ENCODE data around the gene PNPLA7.

PNPLA7 gene

DNA sequence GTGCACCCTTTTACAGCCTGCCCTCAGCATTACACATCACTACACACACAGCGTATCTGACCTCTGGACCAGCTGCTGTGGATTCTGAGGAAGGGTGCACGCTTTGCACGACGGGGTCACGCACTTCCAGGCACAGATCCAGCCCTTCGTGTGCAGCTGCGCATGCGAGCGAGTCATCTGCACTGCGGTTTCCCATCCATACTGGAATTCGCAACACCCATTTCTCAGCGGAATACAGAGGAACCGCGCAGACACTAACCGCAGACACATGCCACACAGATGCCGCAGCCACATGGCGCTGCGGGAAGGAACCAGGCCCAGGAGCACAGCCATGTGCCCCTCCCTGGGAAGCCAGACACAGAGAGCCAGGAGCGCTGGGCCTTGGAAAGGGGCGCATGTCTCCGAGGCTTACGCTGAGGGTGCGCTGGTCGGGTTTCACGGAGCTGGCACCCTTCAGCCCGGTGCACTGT lies 43.5 kb downstream of the PNPLA7 start:
- TF ChIP-seq, protein P1, sequence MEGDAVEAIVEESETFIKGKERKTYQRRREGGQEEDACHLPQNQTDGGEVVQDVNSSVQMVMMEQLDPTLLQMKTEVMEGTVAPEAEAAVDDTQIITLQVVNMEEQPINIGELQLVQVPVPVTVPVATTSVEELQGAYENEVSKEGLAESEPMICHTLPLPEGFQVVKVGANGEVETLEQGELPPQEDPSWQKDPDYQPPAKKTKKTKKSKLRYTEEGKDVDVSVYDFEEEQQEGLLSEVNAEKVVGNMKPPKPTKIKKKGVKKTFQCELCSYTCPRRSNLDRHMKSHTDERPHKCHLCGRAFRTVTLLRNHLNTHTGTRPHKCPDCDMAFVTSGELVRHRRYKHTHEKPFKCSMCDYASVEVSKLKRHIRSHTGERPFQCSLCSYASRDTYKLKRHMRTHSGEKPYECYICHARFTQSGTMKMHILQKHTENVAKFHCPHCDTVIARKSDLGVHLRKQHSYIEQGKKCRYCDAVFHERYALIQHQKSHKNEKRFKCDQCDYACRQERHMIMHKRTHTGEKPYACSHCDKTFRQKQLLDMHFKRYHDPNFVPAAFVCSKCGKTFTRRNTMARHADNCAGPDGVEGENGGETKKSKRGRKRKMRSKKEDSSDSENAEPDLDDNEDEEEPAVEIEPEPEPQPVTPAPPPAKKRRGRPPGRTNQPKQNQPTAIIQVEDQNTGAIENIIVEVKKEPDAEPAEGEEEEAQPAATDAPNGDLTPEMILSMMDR (conservative IDR thresholded peaks at IDR 0.05; ENCODE audit: low read depth, low read length): no peak
- no peak overlapping the region for H3K4me3 ChIP-seq (ENCODE audit: low read length)

DNA sequence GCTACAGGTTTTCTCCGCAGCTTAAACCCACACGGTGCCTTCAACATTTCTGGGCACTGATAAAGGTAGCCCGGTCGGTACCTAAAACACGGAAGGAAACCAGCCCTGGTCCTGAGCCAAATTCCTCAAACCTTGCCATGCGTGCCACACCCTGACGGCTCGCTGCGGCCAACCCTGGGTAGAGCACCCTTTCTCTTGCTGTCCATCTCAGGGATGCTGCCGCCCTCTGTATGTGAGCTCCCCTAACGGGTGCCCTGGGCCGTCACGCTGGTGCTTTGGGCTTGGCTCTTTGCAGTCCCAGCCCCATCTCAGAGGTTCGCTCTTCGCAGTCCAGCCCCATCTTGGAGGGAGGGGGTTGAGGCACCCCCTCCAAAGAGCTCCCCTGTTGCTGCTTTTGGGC lies 43.9 kb downstream of the PNPLA7 start:
- no peak overlapping the region for H3K4me3 ChIP-seq (ENCODE audit: low read length)
- TF ChIP-seq, protein P1 (conservative IDR thresholded peaks at IDR 0.05; ENCODE audit: low read depth, low read length): no peak
- DNase-seq (ENCODE audit: low read depth): no peak

More for the DNA sequence above, 43.5 kb downstream of the PNPLA7 start:
- no peak for DNase-seq (ENCODE audit: low read depth)

DNA sequence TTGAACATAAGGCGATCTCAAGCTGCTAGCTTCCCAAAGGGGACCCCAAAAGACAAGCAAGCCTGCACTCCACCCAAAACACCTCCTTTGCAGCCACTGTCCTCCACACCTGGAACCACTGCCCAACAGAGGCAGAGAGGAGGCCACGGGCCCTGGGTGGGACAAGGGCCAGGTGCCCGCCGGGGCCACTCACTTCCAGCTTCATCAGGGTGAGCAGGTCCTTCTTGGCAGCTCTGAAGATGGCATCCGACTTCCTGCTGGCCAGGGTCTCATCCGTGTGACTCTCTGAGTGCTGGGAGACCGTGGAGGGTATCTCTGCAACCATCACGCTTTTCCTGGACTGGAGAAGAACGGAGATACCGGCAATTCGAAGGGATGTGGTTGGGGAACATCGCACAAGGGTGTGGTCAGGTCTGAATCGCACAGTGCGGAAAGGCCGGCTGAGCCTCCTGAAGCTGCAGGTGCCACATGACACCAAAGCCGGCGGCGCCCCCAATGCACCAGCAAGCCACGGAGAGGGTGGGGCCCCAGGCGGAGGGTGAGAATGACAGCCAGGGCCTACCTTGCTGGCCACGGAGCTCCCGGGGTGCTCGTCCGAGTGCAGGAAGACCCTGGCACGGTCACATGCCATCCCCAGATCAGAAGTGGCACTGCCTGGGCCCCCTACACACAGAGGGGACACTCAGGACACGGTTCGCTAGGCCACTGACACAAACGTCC lies 44.6 kb downstream of the PNPLA7 start:
- no peak overlapping the region for H3K4me3 ChIP-seq (ENCODE audit: low read length)
- no peak for DNase-seq (ENCODE audit: low read depth)
- TF ChIP-seq, protein P1 (conservative IDR thresholded peaks at IDR 0.05; ENCODE audit: low read depth, low read length): no peak

- TF ChIP-seq, protein P1 (conservative IDR thresholded peaks at IDR 0.05; ENCODE audit: low read depth, low read length): no peak
- no peak overlapping the region for H3K4me3 ChIP-seq (ENCODE audit: low read length)
- DNase-seq (ENCODE audit: low read depth): no peak
Measured at GRCh38 chr9:137504432-137504777, 45.8 kb downstream of the PNPLA7 start.

- no peak overlapping the region for H3K4me3 ChIP-seq (ENCODE audit: low read length)
- DNase-seq (ENCODE audit: low read depth): no peak
- TF ChIP-seq, protein P1 (conservative IDR thresholded peaks at IDR 0.05; ENCODE audit: low read depth, low read length): no peak
Measured at GRCh38 chr9:137502008-137502911, 47.9 kb downstream of the PNPLA7 start.

GRCh38 chr9:137501457-137501856 lies 48.7 kb downstream of the PNPLA7 start:
- TF ChIP-seq, protein P1 (conservative IDR thresholded peaks at IDR 0.05; ENCODE audit: low read depth, low read length): no peak
- no peak overlapping the region for H3K4me3 ChIP-seq (ENCODE audit: low read length)
- no peak for DNase-seq (ENCODE audit: low read depth)
